Measurements from ENCODE around the gene HNRNPC. TPM values are rescaled to one million over a fixed set of nuclear protein-coding genes. Genes with fewer than 3 reads are reported as not detected.

HNRNPC gene
- total RNA-seq, 4 donors from 2014 or later, result 260 to 396 (median 292) TPM

DNA sequence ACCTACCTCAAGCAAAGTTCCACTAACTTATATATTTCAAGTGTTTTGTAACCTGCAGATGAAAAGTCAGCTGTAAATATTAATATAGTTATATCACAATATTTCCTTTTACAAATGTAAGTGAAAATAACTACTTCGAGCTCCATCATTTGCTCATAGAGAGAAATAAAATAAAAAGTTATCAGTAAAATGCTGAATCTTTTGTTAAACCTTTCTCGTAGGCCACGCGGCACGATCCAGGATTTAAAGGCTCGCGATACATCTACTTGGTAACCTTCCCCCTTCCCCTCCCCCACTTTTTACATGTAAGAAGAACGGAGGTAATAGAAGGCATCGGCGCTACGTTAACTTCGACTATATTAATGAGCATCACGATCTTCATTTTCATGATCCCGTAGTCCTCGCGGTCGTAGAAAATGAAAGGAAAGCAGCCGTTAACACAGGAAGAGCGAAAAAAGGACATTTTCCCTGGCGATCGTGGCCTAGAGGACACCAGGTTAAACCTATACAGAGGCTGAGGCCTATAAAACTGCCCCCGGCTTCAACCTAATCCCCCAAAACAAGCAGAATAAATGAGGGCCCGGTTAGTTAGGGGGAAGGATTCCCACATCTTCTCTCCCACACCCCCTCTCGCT is 508 bp downstream of the HNRNPC start:
- H3K4me1 ChIP-seq, result peaks cover 40 to 57% (median 54%) of the 10 kb centered on the region in 4 donors
- peak overlapping the region; percentile 94 to 99 (median 96) for H3K27ac ChIP-seq (replicated peaks in 1 of 4)
- intact Hi-C loops (cut with DNase I), result loop anchor here (5.0 to 10.0 kb wide), 2 partner anchors 114 to 174 kb away; partner anchors contain the start of genes SUPT16H and ZNF219
- H3K4me3 ChIP-seq, result peak overlapping the region; percentile 87 to 93 (median 88)
- 1% methylated on average over 24 of the region's 24 CpGs for WGBS
- no peaks in the 10 kb centered on the region for H3K27me3 ChIP-seq
- no peaks in the 10 kb centered on the region for H3K9me3 ChIP-seq
- TF ChIP-seq POLR2A (IDR thresholded peaks at IDR 0.05; ENCODE audit: low read depth) (no peak), POLR2AphosphoS5 (IDR thresholded peaks at IDR 0.05) (no peak), EP300 (IDR thresholded peaks at IDR 0.05) (no peak)
- TF ChIP-seq, protein P1, sequence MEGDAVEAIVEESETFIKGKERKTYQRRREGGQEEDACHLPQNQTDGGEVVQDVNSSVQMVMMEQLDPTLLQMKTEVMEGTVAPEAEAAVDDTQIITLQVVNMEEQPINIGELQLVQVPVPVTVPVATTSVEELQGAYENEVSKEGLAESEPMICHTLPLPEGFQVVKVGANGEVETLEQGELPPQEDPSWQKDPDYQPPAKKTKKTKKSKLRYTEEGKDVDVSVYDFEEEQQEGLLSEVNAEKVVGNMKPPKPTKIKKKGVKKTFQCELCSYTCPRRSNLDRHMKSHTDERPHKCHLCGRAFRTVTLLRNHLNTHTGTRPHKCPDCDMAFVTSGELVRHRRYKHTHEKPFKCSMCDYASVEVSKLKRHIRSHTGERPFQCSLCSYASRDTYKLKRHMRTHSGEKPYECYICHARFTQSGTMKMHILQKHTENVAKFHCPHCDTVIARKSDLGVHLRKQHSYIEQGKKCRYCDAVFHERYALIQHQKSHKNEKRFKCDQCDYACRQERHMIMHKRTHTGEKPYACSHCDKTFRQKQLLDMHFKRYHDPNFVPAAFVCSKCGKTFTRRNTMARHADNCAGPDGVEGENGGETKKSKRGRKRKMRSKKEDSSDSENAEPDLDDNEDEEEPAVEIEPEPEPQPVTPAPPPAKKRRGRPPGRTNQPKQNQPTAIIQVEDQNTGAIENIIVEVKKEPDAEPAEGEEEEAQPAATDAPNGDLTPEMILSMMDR (IDR thresholded peaks at IDR 0.05), result no peak
- DNase-seq (ENCODE audit: extremely low spot score), result no peak
- H3K36me3 ChIP-seq, result peaks cover 0 to 31% (median 11%) of the 10 kb centered on the region in 4 donors

DNA sequence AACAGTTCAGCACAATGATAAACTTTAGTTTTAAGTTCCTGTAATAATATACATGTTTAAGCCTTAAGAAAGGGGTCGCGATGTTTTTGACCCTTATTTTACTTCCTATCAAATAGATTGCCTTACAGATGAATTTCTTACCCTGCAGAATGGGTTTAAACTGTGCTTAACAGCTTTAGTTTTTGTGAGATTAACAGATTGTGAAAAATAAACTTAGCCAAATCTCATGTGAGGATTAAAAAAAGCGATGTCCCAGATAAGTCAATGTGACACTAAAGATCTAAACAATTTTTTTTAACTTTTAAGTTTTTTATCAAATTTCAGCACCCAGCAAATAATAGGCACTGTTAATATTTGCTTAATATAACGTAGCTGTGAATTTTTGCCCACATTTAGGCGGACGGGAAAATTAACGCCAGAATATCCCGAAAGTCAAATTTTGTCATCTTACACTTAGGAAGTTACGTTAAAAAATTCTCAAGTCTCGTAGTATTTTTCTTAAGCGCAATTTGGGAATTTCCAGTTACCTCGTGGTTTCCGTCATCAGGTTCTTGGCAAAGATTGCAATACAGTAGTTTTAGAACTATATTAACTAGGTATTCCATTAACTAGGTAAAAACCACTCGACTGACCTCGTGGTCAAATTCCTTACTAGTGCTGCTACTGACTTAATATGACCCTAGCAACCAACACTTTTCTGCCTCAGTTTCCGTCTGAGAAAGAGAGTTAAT is 1.2 kb downstream of the HNRNPC start:
- H3K9me3 ChIP-seq, result no peaks in the 10 kb centered on the region
- H3K36me3 ChIP-seq, result peaks cover 0 to 33% (median 14%) of the 10 kb centered on the region in 4 donors
- peak overlapping the region; percentile 87 to 93 (median 88) for H3K4me3 ChIP-seq
- intact Hi-C loops (cut with DNase I), result loop anchor here (5.0 to 10.0 kb wide), 2 partner anchors 114 to 173 kb away; partner anchors contain the start of genes SUPT16H and ZNF219
- H3K4me1 ChIP-seq, result peaks cover 47 to 64% (median 61%) of the 10 kb centered on the region in 4 donors
- no peak for DNase-seq (ENCODE audit: extremely low spot score)
- WGBS, result 2% methylated on average over 16 of the region's 16 CpGs
- TF ChIP-seq POLR2A (IDR thresholded peaks at IDR 0.05; ENCODE audit: low read depth) (no peak), EP300 (IDR thresholded peaks at IDR 0.05) (no peak), POLR2AphosphoS5 (IDR thresholded peaks at IDR 0.05) (no peak)
- TF ChIP-seq, protein P1 (IDR thresholded peaks at IDR 0.05), result no peak
- peak overlapping the region; percentile 94 to 99 (median 96) for H3K27ac ChIP-seq (replicated peaks in 1 of 4)
- no peaks in the 10 kb centered on the region for H3K27me3 ChIP-seq

GRCh38 chr14:21267431-21267845 is 1.8 kb downstream of the HNRNPC start:
- TF ChIP-seq POLR2A (IDR thresholded peaks at IDR 0.05; ENCODE audit: low read depth), result no peak
- TF ChIP-seq, protein P1 (IDR thresholded peaks at IDR 0.05), result no peak
- H3K4me1 ChIP-seq, result peaks cover 52 to 70% (median 67%) of the 10 kb centered on the region in 4 donors
- intact Hi-C loops (cut with DNase I), result loop anchor here (5.0 to 10.0 kb wide), 2 partner anchors 115 to 173 kb away; partner anchors contain the start of genes SUPT16H and ZNF219
- peak overlapping the region; percentile 31 to 99 (median 96) for H3K27ac ChIP-seq (replicated peaks in 1 of 4)
- WGBS, result 6% methylated on average over 10 of the region's 10 CpGs
- peak overlapping the region; percentile 87 to 93 (median 88) for H3K4me3 ChIP-seq
- DNase-seq (ENCODE audit: extremely low spot score), result no peak
- H3K9me3 ChIP-seq, result no peaks in the 10 kb centered on the region
- peaks cover 0 to 38% (median 18%) of the 10 kb centered on the region in 4 donors for H3K36me3 ChIP-seq
- no peaks in the 10 kb centered on the region for H3K27me3 ChIP-seq

- no peak for DNase-seq (ENCODE audit: extremely low spot score)
- Histone ChIP-seq H3K9me3 (no peaks in the 10 kb centered on the region), H3K4me1 (peaks cover 74 to 90% (median 85%) of the 10 kb centered on the region in 4 donors), H3K36me3 (peaks cover 0 to 66% (median 37%) of the 10 kb centered on the region in 4 donors), H3K27ac (replicated peaks in 1 of 4) (peak overlapping the region in 2 of 4 donors; percentile 34 to 58), H3K27me3 (no peaks in the 10 kb centered on the region), H3K4me3 (no peak overlapping the region)
- intact Hi-C loops (cut with DNase I), result loop anchor here (5.0 to 10.0 kb wide), 2 partner anchors 42 to 169 kb away; partner anchors contain the start of gene ZNF219
- TF ChIP-seq POLR2AphosphoS5 (IDR thresholded peaks at IDR 0.05) (no peak), POLR2A (IDR thresholded peaks at IDR 0.05; ENCODE audit: low read depth) (no peak), EP300 (IDR thresholded peaks at IDR 0.05) (no peak)
- TF ChIP-seq, protein P1 (IDR thresholded peaks at IDR 0.05), result no peak
- WGBS, result 44% methylated on average over 4 of the region's 4 CpGs
Observed at GRCh38 chr14:21264025-21264801, 5.0 kb downstream of the HNRNPC start.

Measured in esophagus muscularis mucosa (tissue), 4 donors.